GM18505 (cell line): ENCODE data around the gene TTLL3.
"Not testable (repeated sequence)": the region's sequence is repeated elsewhere in the genome, so short reads cannot be mapped to it uniquely, and the experiment has no call there.

Experiments used
- ATAC-seq: cut with Tn5 transposase; IDR thresholded peaks from one replicate; pipeline ENCODE4 v1.9.1; 2021; ENCODE audit not compliant: unreplicated experiment
- POLR2A ChIP-seq: IDR thresholded peaks from 4 replicates; pipeline ENCODE4 v1.6.1; 2011; ENCODE audit warnings: borderline replicate concordance; ENCODE audit not compliant: insufficient read depth, insufficient read length; ENCODE audit errors: extremely low read depth

The TTLL3 gene

DNA sequence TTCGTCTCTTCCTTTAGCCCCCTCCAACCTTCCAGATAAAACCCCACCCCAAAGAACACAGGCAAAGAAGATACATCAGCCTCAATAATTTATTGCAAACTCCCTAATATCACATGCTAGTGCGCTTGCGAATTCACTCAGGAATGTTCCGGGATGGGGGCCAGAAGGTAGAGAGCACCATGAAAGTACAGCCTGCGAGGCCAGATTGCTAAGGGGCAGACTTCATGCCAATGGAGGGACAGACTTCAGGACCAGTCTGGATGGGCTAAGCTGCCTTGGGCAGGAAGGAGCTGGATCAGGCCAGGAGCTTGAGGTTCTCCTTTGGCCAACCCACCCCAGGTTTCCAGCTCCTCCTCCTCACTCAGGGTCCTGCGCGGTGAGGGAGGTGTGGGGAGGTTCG lies 56.6 kb downstream of the TTLL3 start:
- no peak for ATAC-seq
- TF ChIP-seq POLR2A = no peak

DNA sequence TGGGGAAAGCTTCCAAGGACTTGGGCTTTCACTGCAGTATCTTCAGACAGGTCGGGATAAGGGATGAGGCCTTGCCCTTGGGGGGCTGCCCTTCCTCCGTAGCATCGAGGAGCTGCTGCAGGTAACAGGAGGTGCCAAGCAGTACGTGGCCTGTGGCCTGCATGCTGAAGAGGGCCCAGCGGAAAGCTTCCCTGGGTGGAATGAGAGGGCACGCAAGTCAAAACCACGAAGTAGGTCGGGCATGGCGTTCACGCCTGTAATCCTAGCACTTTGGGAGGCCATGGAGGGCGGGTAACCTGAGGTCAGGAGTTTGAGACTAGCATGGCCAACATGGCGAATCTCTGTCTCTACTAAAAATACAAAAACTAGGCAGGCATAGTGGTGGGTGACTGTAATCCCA lies 57.0 kb downstream of the TTLL3 start:
- TF ChIP-seq POLR2A = no peak
- no peak for ATAC-seq

DNA sequence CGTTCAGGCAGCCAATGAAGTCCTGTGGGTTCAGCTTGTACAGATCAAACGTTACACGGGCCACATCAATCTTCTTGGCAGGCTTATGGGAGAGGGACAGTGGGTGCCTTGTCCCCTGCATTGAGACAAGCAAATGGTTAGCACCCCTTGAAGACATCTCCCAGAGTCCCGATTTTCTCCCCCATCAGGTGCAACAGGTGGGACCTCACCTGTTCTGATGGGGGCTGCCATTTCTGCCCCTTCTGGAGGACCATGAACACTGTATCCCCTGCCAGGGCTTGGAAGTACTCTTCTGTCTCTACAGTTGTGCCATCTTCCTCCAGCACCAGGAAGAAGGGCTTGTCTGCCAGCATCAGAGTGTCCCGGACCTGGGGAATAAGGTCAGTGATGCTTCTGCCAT lies 59.9 kb downstream of the TTLL3 start:
- ATAC-seq = no peak
- no peak for TF ChIP-seq POLR2A

DNA sequence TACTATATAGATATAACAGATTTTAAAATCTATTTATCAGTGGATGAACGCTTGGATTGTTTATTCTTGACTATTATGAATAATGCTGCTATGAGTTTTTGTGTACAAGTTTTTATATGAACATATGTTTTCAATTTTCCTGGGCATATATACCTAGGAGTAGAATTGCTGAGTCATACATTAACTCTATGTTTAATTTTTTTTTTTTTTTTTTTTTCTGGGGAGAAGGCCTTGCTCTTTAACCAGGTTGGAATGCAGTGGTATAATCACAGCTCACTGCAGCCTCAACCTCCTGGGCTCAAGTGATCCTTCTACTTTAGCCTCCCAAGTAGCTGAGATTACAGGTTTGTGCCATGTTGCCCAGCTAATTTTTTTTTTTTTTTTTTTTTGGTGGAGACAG lies 60.9 kb downstream of the TTLL3 start:
- no peak for TF ChIP-seq POLR2A
- no peak for ATAC-seq

DNA sequence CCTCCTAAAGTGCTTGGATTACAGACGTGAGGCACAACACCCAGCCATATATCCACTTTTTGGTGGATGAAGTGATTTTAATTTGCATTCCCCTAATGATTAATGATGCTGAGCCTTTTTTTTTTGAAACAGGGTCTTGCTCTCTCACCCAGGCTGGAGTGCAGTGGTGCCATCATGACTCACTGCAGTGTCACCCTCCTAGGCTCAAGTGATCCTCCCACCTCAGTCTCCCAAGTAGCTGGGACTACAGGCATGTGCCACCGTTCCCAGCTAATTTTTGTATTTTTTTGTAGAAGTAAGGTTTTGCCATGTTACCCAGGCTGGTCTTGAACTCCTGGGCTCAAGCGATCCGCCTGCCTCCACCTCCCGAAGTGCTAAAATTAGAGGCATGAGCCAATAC lies 62.0 kb downstream of the TTLL3 start:
- ATAC-seq = not testable (repeated sequence)

DNA sequence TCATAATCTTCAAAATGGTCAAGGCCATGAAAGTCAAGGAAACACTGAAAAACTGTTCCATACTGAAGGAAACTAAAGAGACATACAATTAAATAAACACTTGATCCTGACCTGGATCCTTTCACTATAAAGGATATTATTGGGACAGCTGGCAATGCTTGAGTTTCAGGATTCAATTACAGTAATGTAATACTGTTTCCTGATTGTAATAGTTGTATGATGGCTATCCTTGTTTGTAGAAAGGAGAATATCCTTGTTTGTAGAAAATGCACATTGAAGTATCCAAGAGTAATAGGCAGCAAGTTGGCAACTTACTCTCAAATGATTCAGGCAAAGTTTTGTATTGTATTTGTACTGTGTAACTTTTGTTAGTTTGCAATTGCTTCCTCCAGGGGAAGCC lies 65.4 kb downstream of the TTLL3 start:
- TF ChIP-seq POLR2A = no peak
- ATAC-seq = no peak

DNA sequence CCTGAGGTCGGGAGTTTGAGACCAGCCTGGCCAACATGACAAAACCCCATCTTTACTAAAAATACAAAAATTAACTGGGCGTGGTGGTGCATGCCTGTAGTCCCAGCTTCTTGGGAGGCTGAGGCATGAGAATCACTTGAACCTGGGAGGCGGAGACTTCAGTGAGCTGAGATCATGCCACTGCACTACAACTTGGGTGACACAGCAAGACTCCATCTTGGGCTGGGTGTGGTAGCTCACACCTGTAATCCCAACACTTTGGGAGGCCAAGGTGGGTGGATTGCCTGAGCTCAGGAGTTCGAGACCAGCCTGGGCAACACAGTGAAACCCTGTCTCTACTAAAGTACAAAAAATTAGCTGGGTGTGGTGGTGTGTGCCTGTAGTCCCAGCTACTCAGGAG lies 66.2 kb downstream of the TTLL3 start:
- not testable (repeated sequence) for ATAC-seq

DNA sequence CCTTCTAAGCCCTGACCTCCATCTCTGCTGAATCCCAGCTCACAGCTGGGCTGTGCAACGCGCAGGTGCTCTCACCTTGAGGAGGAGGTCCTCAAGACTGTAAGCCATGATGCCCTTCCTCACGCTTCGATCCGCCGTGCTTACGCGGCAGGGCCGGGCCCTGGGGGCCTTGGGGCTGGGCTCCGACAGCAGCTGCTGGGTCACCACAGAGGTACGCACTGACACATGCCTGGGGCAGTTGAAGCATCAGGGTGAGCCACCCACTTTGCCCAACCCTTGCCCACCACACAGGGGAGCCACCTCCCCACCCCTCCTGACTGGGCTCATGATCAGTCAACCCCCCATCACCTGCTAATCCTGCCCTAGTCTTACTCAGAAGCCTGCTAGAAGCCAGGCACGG lies 66.9 kb downstream of the TTLL3 start:
- no peak for TF ChIP-seq POLR2A
- no peak for ATAC-seq

DNA sequence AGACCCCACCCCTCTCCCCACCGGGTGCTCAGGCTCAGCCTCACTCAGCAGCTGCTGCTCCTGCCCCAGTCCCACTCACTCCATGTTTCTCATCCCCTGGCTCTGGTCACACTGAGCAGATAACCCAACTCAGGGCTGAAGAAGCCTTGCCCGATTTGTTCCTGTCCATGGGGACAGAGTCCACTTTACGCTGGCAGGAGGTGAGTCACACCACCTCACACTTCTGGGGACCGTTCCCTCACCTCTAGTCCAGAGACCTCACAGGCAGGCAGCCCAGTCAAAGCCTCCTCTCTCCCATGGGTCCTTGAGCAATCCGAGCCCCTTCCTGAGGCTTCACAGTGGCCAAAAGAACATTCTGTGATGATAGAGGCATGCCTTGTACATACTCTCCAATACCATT lies 68.6 kb downstream of the TTLL3 start:
- ATAC-seq = no peak
- TF ChIP-seq POLR2A = no peak

DNA sequence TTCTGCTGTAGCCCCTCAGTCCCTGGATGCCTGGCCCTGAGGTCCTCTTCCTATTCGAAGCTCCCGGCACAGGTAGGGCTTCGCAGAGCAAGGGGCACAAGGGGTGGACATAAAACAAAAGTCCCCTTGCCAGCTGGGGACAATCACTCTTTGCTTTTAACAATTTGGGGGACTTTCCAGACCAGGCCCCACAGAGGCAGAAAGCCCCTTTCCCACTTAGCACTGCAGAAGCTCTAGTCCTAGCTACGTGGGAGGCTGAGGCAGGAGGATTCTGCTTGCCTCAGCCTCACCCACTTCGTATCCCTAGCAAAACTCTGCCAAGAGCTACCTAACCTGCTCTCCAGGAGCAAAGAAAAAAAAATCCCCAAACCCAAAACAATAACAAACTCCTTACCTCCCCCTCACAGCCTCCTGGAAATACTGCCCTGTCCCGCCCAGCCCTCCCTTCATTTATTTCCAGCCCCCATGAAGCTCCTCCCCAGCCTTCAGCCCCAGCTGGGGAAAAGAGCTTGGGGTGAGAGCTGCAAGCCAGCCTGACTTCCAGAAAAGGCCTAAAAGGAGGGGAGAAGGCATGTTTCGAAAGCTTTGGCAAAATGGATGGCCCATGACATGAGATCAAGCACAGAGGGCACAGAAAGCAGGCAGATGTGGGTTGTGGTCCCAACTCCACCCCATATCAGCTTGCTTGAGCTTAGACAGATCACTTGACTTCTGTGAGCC lies 69.9 kb downstream of the TTLL3 start, which contains the start of gene CIDEC:
CIDEC (minus strand) TSS at position 424 of the 720 bp plus-strand sequence. CDS start 1,767 bp downstream, outside the sequence.
- no peak for TF ChIP-seq POLR2A
- ATAC-seq = no peak

DNA sequence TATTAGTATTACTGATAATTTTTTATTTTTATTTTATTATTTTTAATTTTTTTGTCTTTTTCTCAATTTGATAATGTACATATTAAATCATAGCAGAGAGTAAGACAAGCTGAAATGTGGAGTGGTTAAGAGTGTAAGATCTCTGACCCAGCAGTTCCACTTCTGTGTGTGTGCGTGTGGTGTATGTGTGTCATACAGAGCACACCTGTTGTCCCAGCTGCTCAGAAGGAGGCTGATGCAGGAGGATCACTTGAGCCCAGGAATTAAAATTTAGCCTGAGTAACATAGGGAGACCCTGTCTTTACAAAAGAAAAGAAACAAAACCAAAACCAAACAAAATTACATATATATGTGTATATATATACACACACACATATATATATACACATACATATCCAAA lies 71.4 kb downstream of the TTLL3 start:
- no peak for ATAC-seq
- no peak for TF ChIP-seq POLR2A

DNA sequence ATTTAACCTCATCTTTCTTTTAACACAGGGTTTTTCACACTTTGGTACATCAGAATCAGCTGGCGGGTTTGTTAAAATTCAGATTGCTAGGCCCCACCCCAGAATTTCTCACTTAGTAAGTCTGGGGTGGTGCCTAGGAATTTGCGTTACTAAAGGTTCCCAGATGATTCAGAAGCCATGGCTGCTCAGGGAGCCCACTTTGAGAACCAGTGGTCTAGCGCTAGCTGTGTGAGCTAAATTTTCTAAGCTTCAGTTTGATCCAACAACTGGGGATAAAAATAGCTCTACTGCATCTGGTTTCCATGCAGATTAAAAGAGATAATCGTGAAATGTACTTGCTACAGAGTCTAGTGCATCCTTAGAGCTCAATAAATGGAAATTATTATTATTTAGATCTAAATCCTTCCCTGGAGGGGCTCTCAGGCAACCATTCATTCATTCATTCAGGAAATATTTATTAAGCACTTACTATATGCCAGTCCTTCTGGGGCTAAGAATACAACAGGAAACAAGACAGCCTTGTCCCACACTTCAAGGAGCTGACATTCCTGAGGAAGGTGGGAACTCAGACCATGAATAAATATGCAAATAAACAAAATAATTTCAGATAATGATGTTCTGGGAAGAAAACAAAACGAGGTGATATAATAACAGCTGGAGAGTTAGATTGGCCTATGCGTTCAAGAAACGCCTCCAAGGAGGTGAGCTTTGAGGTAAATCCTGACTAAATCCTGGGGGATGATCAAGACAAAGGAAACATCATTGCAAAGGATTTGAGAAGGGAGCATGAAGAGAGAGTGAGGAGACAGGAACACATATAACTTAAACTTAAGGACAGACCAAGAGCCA lies 73.9 kb downstream of the TTLL3 start:
- TF ChIP-seq POLR2A = no peak
- ATAC-seq = no peak

DNA sequence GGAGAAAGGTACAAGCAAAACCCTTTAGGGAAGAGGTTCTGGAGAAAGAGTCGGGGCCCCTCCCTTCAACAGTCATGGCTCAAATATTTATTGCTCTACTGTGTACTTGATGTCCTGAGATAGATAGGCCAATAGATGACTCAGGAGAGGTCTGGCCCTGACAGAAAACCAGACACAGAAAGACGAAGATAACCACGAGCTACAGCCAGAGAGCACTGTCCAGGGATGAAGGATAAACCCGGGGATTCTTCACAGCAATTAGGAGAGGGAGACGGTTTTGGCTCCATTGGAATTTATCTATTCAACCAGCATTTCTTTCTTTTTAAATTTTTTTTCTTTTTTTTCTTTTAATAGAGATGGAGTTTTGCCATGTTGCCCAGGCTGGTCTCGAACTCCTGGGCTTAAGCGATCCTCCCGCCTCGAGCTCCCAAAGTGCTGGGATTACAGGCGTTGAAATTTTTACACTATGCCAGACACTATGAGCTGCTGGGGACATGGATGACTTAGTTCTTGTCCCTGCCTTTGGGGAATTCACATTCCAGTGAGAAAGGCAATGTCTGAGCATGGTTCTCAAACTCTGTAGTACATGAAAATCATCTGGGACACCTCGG lies 74.6 kb downstream of the TTLL3 start:
- no peak for TF ChIP-seq POLR2A
- no peak for ATAC-seq
